Activated CD4-positive, alpha-beta T cell treated with anti-CD3 and anti-CD28 coated beads, Interleukin-2, amount 50 U/mL, for 24 hours (primary cell): ENCODE results near the gene SYNGAP1.

Experiments used
- DNase-seq, 2 donors: peaks; one replicate each; pipeline ENCODE4 v3.0.0-alpha.2; 2020; ENCODE audit warnings: low read depth in 1 of 2, low spot score in 1 of 2

The SYNGAP1 gene

GRCh38 chr6:33420491-33421343, 852 bp downstream of the SYNGAP1 start:
- no peak for DNase-seq

DNA sequence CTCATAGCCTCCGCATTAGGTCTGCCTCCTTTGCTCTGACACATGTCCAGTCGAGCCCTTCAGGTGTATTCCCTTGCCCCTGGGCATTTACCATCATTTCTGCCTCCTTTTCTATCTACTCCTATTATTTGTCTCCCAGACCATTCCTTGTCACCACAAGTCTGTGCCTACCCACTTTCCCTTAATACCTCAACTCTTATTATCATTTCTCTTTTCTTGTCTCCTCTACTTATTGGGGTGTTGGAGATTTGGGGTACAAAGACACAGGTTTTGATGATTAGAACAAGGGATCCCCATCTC, 1.4 kb downstream of the SYNGAP1 start:
- DNase-seq: no peak

GRCh38 chr6:33423777-33424176, 3.9 kb downstream of the SYNGAP1 start:
- DNase-seq: no peak

- no peak for DNase-seq
Measured at GRCh38 chr6:33424855-33425667, 5.2 kb downstream of the SYNGAP1 start.

DNA sequence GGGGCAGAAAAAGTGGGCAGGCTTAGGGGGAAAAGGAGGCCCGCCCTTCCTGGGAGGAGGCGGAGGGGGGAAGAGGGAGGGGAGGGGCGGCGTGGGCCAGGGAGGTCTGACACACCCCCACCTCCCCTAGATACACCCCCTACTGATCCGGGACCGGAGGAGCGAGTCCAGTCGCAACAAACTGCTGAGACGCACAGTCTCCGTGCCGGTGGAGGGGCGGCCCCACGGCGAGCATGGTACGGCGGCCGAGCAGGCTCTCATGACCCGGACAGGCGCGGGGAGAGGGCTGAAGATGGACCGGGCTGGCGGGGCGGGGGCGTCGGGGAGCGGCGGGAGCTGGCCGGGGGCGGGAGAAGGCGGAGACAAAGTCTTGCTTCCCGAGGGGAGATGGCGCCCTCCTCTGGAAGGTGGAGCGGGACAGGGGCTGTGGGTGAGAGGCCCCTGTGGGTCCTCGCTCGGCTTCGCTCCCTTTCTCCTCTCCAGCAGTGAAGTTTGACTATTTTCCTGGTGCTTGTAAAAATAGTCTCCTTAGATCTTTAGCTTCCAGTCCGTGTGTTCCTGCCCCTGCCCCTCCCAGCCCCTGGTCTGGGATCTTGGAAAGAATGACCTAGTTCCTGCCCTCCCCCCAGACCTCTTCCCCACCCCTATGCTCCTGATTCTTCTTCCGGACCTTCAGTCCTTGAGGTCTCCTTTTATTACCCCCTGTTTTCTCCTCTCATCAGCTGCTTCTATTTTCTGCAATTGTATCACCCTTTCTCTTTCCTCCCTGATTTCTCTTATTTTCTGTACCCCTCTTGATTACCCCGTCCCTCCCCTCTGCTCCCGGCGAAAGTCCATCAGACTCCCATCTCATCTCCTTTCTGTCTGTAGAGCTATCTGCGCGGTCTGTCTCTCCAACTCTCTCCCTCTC, 6.1 kb downstream of the SYNGAP1 start:
- DNase-seq: peak; percentile 57 to 63

DNA sequence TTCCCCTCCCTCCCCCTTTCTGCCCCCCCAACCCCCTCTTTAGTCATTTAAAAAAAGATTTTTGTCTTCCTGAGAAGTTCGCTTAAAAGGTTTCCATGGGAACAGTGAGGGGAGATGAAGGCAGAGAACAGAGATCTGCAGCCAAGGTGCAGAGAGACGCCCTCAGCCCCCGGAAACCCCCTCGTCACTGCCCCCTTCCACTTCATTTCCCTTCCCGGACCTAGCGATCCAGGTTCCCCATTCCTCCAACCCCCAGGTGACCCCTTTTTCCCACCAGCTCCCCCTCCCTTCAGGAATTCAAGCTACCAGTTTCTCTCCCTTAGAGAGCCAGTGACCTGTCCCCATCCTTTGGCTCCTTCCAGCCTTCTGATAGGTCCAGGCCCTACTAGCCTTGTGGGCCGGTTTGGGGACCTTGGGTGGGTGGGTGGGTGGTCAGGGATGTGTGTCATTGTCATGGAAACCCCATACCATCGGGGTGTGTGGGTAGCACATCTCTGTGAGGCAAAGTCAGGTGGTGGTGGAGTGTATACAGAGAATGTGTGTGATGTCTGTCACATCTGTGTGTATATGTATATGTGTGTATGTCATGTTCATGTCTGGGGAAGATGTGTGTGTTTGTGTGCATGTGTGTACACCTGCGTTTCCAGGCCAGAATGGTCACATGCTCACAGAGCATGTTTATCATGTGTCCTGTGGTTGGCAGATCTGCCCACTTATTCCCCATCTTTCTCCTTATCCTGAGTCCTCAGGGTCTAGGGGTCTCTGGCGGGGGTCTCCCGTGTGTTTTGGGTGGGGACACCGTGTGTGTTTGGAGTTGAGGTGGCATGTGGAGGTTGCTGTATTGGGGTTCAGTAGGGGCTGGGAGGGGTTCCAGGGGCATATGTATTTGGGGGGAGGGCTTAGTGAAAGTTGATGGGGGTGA, 7.0 kb downstream of the SYNGAP1 start:
- no peak for DNase-seq

DNA sequence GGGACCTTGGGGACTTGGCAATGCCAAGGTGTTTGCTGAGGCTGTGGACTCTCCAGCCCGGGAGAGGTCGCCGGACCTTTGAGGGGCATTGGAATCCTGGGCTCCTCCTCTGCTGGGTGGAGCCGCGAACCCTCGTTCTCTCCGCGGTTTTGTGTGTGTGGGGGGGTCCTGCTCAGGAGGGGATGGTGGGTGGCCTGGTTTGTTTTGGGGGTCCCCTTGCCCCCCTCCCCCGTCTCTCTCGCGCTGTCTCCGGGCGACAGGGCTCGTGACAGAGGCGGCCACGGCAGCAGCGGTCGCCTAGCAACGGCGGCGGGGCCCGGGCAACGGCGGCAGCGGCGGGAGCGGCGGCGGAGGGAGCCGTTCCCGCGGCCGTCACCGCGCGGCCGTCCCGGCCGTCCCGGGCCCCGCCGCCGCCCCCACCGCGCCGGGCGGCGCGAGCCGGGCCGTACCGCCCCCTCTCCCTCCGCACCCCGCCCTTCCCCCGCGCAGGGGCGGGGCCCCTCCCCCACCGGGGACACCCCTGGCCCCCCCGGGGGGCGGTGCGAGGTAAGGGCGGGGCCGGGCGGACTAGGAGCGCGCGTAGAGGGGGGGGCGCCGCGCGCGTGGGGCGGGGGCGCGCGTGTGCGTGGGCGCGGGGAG, 7.8 kb downstream of the SYNGAP1 start:
- no peak for DNase-seq

- peak in 1 of 2 donors; percentile 33 for DNase-seq
Measured at GRCh38 chr6:33428224-33428965, 8.5 kb downstream of the SYNGAP1 start.

DNA sequence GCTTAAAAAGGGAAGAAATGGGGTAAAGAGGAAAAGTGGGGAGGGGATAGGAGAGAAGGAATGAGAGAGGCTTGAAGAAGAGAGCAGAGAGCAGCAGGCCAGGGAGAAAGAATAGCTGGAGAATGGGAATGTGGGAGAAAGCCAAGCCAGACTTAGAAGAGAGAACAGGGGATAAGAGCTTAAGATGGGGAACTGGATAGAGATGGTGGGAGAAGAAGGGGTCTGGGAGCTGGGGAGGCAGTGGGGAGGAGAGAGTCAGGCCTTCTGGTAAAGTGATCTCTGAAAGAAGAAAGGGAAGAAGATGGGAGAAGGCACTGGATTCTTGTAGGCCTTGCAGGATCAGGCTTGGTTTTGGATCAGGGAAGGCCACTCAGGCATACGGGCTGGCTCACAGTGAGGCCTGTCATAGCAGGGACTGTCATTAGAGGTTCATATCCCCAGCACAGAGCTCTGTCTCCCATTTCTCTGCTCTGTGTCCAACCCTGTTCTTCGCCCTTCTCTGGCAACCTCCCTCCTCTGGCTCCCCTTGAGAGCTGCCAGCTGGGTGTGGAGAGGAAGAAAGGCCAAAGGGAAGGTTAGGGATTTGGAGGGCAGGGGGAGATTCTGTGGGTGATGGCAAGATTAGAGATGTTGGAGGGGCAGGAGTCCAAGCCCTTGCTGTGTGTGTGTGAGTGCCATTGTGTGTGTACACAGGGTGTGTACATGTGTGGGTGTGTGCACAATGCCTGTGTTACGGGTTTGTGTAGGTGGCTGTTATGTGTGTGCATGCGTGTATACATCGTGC, 9.3 kb downstream of the SYNGAP1 start:
- DNase-seq: no peak

- no peak for DNase-seq
Measured at GRCh38 chr6:33429750-33430052, 9.8 kb downstream of the SYNGAP1 start.

- DNase-seq: no peak
Measured at GRCh38 chr6:33430334-33430733, 10.5 kb downstream of the SYNGAP1 start.

DNA sequence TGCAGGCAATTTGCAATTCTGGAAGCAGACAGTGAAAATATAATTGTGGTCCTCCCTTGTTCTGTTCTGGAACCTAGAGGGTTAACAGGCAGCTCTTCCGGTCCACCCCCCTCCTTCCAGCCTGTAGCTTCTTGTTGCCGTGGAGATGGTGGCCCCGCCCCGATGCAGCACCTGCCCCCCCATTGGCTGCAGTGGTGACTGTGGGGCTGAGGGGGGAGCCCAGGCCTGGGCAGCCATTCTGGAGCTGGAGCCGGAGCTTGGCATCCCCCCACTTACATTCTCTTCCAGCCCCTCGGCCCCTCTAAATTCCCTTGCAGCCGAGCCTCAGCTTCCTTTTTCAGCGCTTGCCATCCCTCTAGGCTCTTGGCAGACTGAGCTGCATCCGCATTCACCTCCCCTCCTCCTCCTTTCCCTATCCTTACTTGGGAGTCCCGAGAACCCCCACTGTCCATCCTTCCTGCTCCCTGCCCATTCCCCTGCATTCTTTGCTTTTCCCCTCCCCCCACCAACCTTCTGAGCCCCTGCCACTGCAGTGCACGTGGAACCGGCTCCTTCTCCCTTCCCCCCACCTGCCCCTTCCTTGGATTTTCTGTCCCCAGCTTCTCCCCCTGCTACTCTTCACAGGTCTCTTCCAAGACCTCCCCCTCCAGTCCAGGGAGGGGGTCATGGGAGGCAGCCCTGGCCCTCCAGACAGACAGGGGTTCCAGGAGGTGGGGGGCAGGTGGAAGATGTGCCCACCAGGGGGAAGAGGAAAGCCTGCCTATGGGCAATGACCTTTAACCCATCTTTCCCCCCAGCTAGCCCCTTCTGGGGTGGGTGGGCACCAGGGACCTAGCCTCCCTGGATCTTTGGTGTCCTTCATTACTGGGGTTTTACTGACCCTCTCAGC, 11.4 kb downstream of the SYNGAP1 start:
- peak; percentile 46 to 71 for DNase-seq

DNA sequence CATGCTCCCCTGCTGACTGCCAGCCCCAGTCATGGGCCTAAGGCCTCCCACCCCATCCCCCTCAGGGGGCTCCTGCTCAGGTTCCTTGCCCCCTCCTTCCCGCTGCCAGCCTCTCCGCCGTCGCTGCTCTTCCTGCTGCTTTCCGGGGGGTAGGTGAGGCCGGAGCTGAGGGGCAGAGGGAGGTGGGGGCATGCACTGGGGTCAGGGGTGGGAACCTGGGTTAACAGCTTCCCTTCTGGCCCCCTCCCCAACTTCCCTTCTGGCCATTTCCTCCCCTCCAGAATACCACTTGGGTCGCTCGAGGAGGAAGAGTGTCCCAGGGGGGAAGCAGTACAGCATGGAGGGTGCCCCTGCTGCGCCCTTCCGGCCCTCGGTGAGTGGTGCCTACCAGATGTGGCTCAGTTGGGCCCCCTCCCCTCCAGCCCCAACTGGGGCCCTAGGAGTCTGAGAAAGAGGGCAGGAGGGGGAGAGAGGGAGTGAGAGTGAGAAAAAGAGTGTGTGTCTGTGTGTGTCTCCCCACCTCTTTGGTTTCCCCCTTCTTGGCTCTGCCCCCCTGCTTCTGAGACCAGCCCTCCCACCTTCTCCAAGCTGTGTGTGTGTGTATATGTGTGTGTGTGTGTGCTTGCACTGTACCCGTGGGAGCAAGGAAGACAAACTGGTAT, 12.1 kb downstream of the SYNGAP1 start:
- no peak for DNase-seq

GRCh38 chr6:33432546-33432945, 12.7 kb downstream of the SYNGAP1 start:
- DNase-seq: no peak

DNA sequence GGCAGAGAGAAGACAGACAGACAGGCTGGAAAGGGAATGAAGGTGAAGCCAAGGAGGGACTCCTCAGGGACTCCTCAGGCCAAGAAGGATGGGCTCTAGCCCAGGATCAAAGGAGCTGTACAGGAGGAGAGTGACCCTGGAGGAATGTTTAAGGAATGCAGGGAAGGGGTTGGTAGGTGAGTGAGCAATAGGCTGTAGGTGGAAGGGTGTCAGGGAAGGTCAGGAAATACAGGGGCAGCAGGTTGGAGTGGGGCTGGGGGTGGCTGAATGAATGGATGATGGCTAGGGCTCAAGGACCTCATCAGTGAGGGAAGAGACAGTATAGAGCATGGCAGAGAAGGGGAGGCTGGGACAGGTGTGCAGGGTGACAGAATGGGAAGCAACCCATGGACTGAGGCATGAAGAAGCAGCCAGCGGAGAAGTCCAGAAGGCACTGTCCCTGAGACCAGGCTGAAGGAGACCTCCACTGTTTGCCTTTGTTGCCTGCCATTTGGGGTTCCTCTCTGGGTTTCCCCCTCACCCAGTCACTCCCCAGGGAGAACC, 13.2 kb downstream of the SYNGAP1 start:
- no peak for DNase-seq

DNA sequence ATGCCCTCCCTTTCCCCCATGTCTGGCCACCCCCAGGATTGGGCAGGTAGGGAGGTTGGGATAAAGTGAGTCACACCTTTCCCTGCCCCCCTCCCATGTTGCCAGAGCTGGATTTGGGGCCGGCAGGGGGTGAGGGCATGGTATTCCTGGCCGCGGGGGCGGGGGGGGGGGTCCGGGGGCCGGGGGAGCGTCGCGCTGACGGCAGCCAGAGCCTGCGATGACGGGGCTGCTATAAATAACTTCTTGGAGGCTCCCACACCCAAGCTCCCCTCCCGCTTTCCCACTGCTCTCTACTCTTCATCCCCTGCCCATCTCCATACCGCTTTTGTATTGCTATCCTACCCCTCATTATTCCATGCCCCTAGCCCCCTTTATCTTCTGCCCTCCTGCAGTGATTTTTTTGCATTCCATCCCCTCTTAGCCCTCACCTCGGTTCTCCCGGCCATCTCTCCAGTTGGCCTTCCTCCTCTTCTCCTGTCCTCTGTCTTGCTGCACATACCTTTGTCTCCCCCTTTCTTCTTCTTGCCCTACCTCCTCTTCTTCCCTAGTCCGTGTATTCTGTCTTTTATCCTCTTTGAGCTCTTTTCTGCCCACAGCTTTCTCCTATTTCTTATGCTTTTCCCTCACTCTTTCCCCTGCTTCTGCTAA, 13.8 kb downstream of the SYNGAP1 start:
- DNase-seq: no peak
